HG02884 (cell line): Measurements from ENCODE around the gene FAM50B.

ENCODE experiments used
- ATAC-seq: cut with Tn5 transposase; IDR thresholded peaks from one replicate; pipeline ENCODE4 v1.9.1; 2021; ENCODE audit warnings: mild to moderate bottlenecking, moderate library complexity; ENCODE audit not compliant: unreplicated experiment

The FAM50B gene

GRCh38 chr6:3819161-3820110, 29.7 kb upstream of the FAM50B start:
- no peak for ATAC-seq

- ATAC-seq: no peak
Observed at GRCh38 chr6:3820563-3820962, 28.6 kb upstream of the FAM50B start.

GRCh38 chr6:3822747-3823445, 26.3 kb upstream of the FAM50B start:
- ATAC-seq: no peak

- no peak for ATAC-seq
Observed at GRCh38 chr6:3823671-3824070, 25.5 kb upstream of the FAM50B start.

- no peak for ATAC-seq
Observed at GRCh38 chr6:3825331-3825831, 23.8 kb upstream of the FAM50B start.

- ATAC-seq: no peak
Observed at GRCh38 chr6:3825851-3826581, 23.2 kb upstream of the FAM50B start.

GRCh38 chr6:3829285-3829684, 19.9 kb upstream of the FAM50B start:
- ATAC-seq: no peak

- ATAC-seq: no peak
Observed at GRCh38 chr6:3830806-3831205, 18.4 kb upstream of the FAM50B start.

- no peak for ATAC-seq
Observed at GRCh38 chr6:3831761-3832530, 17.2 kb upstream of the FAM50B start.

GRCh38 chr6:3835055-3835731, 14.0 kb upstream of the FAM50B start:
- ATAC-seq: no peak

- ATAC-seq: no peak
Observed at GRCh38 chr6:3835785-3836184, 13.4 kb upstream of the FAM50B start.

GRCh38 chr6:3836566-3836965, 12.6 kb upstream of the FAM50B start:
- no peak for ATAC-seq

- ATAC-seq: no peak
Observed at GRCh38 chr6:3837781-3838180, 11.4 kb upstream of the FAM50B start.

GRCh38 chr6:3838992-3839867, 9.9 kb upstream of the FAM50B start:
- ATAC-seq: no peak

- ATAC-seq: no peak
Observed at GRCh38 chr6:3841066-3841454, 8.1 kb upstream of the FAM50B start.

GRCh38 chr6:3841711-3842565, 7.2 kb upstream of the FAM50B start:
- ATAC-seq: no peak

GRCh38 chr6:3843379-3844096, 5.6 kb upstream of the FAM50B start:
- no peak for ATAC-seq
